Measurements from ENCODE around the gene ANKRD10.

GRCh38 chr13:110868720-110869119 lies 46.1 kb downstream of the ANKRD10 start:
- TF ChIP-seq CTCF (IDR thresholded peaks at IDR 0.05) (no peak), POLR2A (IDR thresholded peaks at IDR 0.05) (no peak)

Measured in Peyer's patch (tissue), 4 donors.